Endothelial cell of umbilical vein (primary cell): Measurements from ENCODE around the gene AFG1L.

Experiments
- FOS ChIP-seq: IDR thresholded peaks from 2 replicates; pipeline ENCODE4 v1.6.1; 2011; ENCODE audit warnings: mild to moderate bottlenecking, low read length, moderate library complexity, borderline replicate concordance; ENCODE audit not compliant: insufficient read depth
- JUN ChIP-seq: IDR thresholded peaks from 2 replicates; pipeline ENCODE4 v1.6.1; 2011; ENCODE audit warnings: borderline replicate concordance, low read depth; ENCODE audit not compliant: insufficient read length, insufficient read depth
- MYC ChIP-seq: IDR thresholded peaks from one replicate; pipeline ENCODE4 v1.6.1; 2011; ENCODE audit warnings: mild to moderate bottlenecking, low read depth, low read length
- POLR2A ChIP-seq: IDR thresholded peaks from 2 replicates; pipeline ENCODE4 v1.6.1; 2012; ENCODE audit warnings: low read depth, mild to moderate bottlenecking, control low read depth, low read length
- POLR2AphosphoS5 ChIP-seq: IDR thresholded peaks from 2 replicates; pipeline ENCODE4 v1.6.1; 2012; ENCODE audit warnings: low read depth, mild to moderate bottlenecking, control low read depth, low read length, moderate library complexity; ENCODE audit not compliant: insufficient read depth
- TF ChIP-seq, protein P1 (sequence below), 2 donors: IDR thresholded peaks; 1 replicate in 1 of 2; 2 replicates in 1 of 2; pipeline ENCODE4 v1.5.1; 2011; ENCODE audit warnings: low read length in 2 of 2, mild to moderate bottlenecking in 2 of 2, moderate library complexity in 2 of 2, control low read depth in 1 of 2, inconsistent platforms in 1 of 2, low read depth in 1 of 2; ENCODE audit not compliant: insufficient read depth in 1 of 2; ENCODE audit errors: extremely low read depth in 1 of 2

DNA sequence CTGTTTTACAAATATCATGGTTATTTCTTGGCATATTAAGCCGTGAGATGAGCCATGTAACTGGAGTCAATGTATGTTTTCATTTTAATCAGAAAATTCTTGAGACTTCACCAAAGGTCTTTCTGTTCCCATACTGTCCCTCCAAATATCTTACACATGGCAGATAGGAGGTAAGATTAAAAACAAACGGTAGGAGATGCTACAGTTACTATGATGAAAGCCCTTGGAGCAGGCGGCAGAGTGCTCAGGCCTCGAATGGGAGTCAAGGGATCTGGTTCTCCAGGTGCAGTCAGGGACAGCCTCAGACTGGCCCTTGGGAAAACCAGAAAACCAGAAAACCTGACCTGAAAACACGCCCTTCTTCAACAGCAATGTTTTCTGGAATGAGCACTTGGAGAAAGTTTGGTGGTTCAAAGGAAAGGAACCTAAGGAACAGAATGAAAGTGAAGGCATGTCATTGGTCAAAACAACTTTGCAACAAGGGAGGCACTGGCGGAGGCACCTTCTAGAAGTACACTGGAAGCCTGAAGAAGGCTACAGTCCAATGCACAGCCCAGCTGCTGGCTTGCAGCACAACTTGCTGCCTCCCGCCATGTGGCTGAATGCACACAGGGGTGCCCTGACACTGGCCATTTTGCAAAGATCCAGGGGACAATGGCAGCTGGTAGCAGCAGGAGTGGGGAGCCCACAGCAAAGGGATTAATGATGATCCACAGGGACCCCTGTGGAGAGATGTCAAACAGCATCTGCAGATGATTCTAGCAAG lies 248.5 kb downstream of the AFG1L start:
- TF ChIP-seq, protein P1, sequence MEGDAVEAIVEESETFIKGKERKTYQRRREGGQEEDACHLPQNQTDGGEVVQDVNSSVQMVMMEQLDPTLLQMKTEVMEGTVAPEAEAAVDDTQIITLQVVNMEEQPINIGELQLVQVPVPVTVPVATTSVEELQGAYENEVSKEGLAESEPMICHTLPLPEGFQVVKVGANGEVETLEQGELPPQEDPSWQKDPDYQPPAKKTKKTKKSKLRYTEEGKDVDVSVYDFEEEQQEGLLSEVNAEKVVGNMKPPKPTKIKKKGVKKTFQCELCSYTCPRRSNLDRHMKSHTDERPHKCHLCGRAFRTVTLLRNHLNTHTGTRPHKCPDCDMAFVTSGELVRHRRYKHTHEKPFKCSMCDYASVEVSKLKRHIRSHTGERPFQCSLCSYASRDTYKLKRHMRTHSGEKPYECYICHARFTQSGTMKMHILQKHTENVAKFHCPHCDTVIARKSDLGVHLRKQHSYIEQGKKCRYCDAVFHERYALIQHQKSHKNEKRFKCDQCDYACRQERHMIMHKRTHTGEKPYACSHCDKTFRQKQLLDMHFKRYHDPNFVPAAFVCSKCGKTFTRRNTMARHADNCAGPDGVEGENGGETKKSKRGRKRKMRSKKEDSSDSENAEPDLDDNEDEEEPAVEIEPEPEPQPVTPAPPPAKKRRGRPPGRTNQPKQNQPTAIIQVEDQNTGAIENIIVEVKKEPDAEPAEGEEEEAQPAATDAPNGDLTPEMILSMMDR (IDR thresholded peaks at IDR 0.05; ENCODE audit: extremely low read depth in 1 of 2, insufficient read depth in 1 of 2, low read depth in 1 of 2, low read length in 2 of 2), result no peak
- TF ChIP-seq POLR2A (no peak), MYC (no peak), FOS (no peak), POLR2AphosphoS5 (no peak), JUN (no peak)
